Esophagus squamous epithelium (tissue), 5 donors: ENCODE measurements around the gene ZNF12. TPM values are rescaled to one million over a fixed set of nuclear protein-coding genes. Genes with fewer than 3 reads are reported as not detected.
"Not testable (repeated sequence)": the region's sequence is repeated elsewhere in the genome, so short reads cannot be mapped to it uniquely, and the experiment has no call there.

ENCODE experiments used
- DNase-seq: peaks from one replicate; lab custom pipeline; 2025; lab: John Stamatoyannopoulos, UW
- H3K27ac ChIP-seq, 4 donors: fragments of 200-600 bp; sonication (generic); one replicate each; pipeline ENCODE4 v1.5.1; 2016 to 2019; ENCODE audit warnings: mild to moderate bottlenecking in 1 of 4
- H3K27me3 ChIP-seq, 4 donors: fragments of 200-600 bp; sonication (generic); 1 replicate in 3 of 4; 2 replicates in 1 of 4; pipeline versions ENCODE4 v1.5.1 to v1.6.0; 2017 to 2021; ENCODE audit warnings: antibody characterized with exemption in 1 of 4
- H3K36me3 ChIP-seq, 3 donors: fragments of 200-600 bp; sonication (generic); one replicate each; pipeline ENCODE4 v1.5.1; 2016 to 2019
- H3K4me1 ChIP-seq, 3 donors: fragments of 200-600 bp; sonication (generic); one replicate each; pipeline ENCODE4 v1.5.1; 2017 to 2019
- H3K4me3 ChIP-seq, 4 donors: fragments of 200-600 bp; sonication (generic); 1 replicate in 3 of 4; 2 replicates in 1 of 4; pipeline ENCODE4 v1.5.1; 2016 to 2019; ENCODE audit warnings: mild to moderate bottlenecking in 2 of 4, moderate library complexity in 1 of 4
- H3K9me3 ChIP-seq, 3 donors: fragments of 200-600 bp; sonication (generic); one replicate each; pipeline ENCODE4 v1.5.1; 2016 to 2019
- CTCF ChIP-seq, 6 experiments: fragments of 450-650 bp in 4 of 6; fragments of 200-600 bp in 2 of 6; sonication (generic) in 2 of 6; IDR thresholded peaks; one replicate each; pipeline ENCODE4 v1.5.1; 2016 to 2019; ENCODE audit warnings: antibody characterized with exemption in 6 of 6, mild to moderate bottlenecking in 4 of 6, moderate library complexity in 4 of 6
- POLR2A ChIP-seq, 4 donors: fragments of 450-650 bp; IDR thresholded peaks; one replicate each; pipeline ENCODE4 v1.6.1; 2017; ENCODE audit warnings: antibody characterized with exemption in 4 of 4, mild to moderate bottlenecking in 4 of 4, moderate library complexity in 3 of 4
- WGBS, 2 donors: methylation state at CpG; one replicate each; pipeline ENCODE4 v1.1.5; 2018; 5-methylcytosine and 5-hydroxymethylcytosine counted together
- intact Hi-C: fragments of 100-400 bp; cut with DNase I; formaldehyde crosslinking; loops from one replicate; pipeline ENCODE4 v1.15.0; 2022
- total RNA-seq, 4 donors: library from RNA; depleted of rRNA; stranded (reverse); fragments of >200 nt; gene quantifications; one replicate each; pipeline ENCODE4 v1.1.0, GENCODE V29; 2016
- donor health status: DM: yes; HTN: yes; CAD: no.

The ZNF12 gene
- total RNA-seq, 4 donors from 2014 or later, result 8.6 to 22.3 (median 11.3) TPM

- TF ChIP-seq POLR2A (IDR thresholded peaks at IDR 0.05) (peak in 1 of 4 donors; percentile 60), CTCF (IDR thresholded peaks at IDR 0.05) (peak in 2 of 6 experiments; percentile 14 to 27)
- H3K4me1 ChIP-seq, result peaks cover 4 to 40% (median 9%) of the 10 kb centered on the region in 3 donors
- peak; percentile 55 for DNase-seq
- H3K36me3 ChIP-seq, result peaks cover 0 to 29% (median 5%) of the 10 kb centered on the region in 3 donors
- H3K27me3 ChIP-seq, result no peaks in the 10 kb centered on the region
- peak overlapping the region; percentile 87 to 95 (median 92) for H3K4me3 ChIP-seq
- WGBS, 2 donors, result 0 to 13% methylated on average over 3 to 9 of the region's 66 CpGs
- H3K27ac ChIP-seq, result peak overlapping the region; percentile 86 to 94 (median 92)
- H3K9me3 ChIP-seq, result no peaks in the 10 kb centered on the region
- intact Hi-C loops, result no loop called here
These were observed 23.0 kb upstream of the ZNF12 start for GRCh38 chr7:6729492-6730342.

GRCh38 chr7:6728893-6729491 lies 22.2 kb upstream of the ZNF12 start:
- WGBS, 2 donors, result 59 to 62% methylated on average over 24 to 28 of the region's 29 CpGs

GRCh38 chr7:6727663-6728062 lies 20.9 kb upstream of the ZNF12 start:
- DNase-seq, result no peak
- Histone ChIP-seq H3K4me3 (no peak overlapping the region), H3K36me3 (peaks cover 0 to 9% (median 0%) of the 10 kb centered on the region in 3 donors), H3K4me1 (peaks cover 4 to 40% (median 9%) of the 10 kb centered on the region in 3 donors), H3K27ac (no peak overlapping the region), H3K27me3 (no peaks in the 10 kb centered on the region), H3K9me3 (no peaks in the 10 kb centered on the region)
- WGBS, 2 donors, result 77 to 82% methylated on average over 3 of the region's 3 CpGs
- TF ChIP-seq POLR2A (IDR thresholded peaks at IDR 0.05), result no peak
- TF ChIP-seq CTCF (IDR thresholded peaks at IDR 0.05), result no peak
- intact Hi-C loops, result no loop called here

More at GRCh38 chr7:6728893-6729491, 22.2 kb upstream of the ZNF12 start:
- Histone ChIP-seq H3K27ac (peak overlapping the region; percentile 86 to 94 (median 92)), H3K36me3 (peaks cover 0 to 22% (median 5%) of the 10 kb centered on the region in 3 donors), H3K4me3 (peak overlapping the region; percentile 87 to 95 (median 92)), H3K4me1 (peaks cover 4 to 40% (median 9%) of the 10 kb centered on the region in 3 donors)
- H3K9me3 ChIP-seq, H3K27me3 ChIP-seq, DNase-seq, intact Hi-C loops: not testable (repeated sequence)

GRCh38 chr7:6726341-6726740 lies 19.6 kb upstream of the ZNF12 start:
- H3K4me3 ChIP-seq, H3K27me3 ChIP-seq, H3K9me3 ChIP-seq, intact Hi-C loops, H3K36me3 ChIP-seq, DNase-seq: not testable (repeated sequence)
- WGBS, 2 donors, result 31 to 55% methylated on average over 5 of the region's 5 CpGs
- Histone ChIP-seq H3K4me1 (peaks cover 4 to 32% (median 9%) of the 10 kb centered on the region in 3 donors), H3K27ac (peak overlapping the region; percentile 31 to 76 (median 54))

- Histone ChIP-seq H3K36me3 (no peaks in the 10 kb centered on the region), H3K27ac (no peak overlapping the region), H3K9me3 (no peaks in the 10 kb centered on the region), H3K27me3 (no peaks in the 10 kb centered on the region), H3K4me1 (peaks cover 0 to 19% (median 5%) of the 10 kb centered on the region in 3 donors), H3K4me3 (no peak overlapping the region)
- WGBS, 2 donors, result 56 to 72% methylated on average over 9 to 10 of the region's 10 CpGs
- DNase-seq, result no peak
- intact Hi-C loops, result no loop called here
- TF ChIP-seq CTCF (IDR thresholded peaks at IDR 0.05), result no peak
These were observed 18.3 kb upstream of the ZNF12 start for GRCh38 chr7:6725003-6725402.

GRCh38 chr7:6724351-6724750 lies 17.6 kb upstream of the ZNF12 start:
- intact Hi-C loops, H3K27me3 ChIP-seq, DNase-seq, H3K36me3 ChIP-seq, H3K27ac ChIP-seq, H3K4me3 ChIP-seq, H3K9me3 ChIP-seq: not testable (repeated sequence)
- H3K4me1 ChIP-seq, result peaks cover 0 to 17% (median 4%) of the 10 kb centered on the region in 3 donors
- WGBS, 2 donors, result 84 to 87% methylated on average over 3 to 4 of the region's 4 CpGs
